Upper lobe of right lung (tissue), 1 donor: ENCODE measurements around the gene SLC10A1. TPM values are rescaled to one million over a fixed set of nuclear protein-coding genes. Genes with fewer than 3 reads are reported as not detected.

Experiments
- ATAC-seq: fragments of 200-7000 bp; cut with Tn5 transposase; one replicate; pipeline ENCODE4 v1.9.1; 2020; ENCODE audit warnings: mild to moderate bottlenecking, moderate library complexity
- DNase-seq: peaks from one replicate; pipeline ENCODE4 v3.0.0-alpha.2; 2020
- H3K27ac ChIP-seq: fragments of 200-600 bp; one replicate; pipeline ENCODE4 v1.8.0; 2022
- H3K27me3 ChIP-seq: fragments of 200-600 bp; one replicate; pipeline ENCODE4 v1.8.0; 2022; ENCODE audit warnings: mild to moderate bottlenecking
- H3K36me3 ChIP-seq: fragments of 200-600 bp; one replicate; pipeline ENCODE4 v1.8.0; 2022
- H3K4me1 ChIP-seq: fragments of 200-600 bp; one replicate; pipeline ENCODE4 v1.8.0; 2022
- H3K4me3 ChIP-seq: fragments of 200-600 bp; one replicate; pipeline ENCODE4 v1.8.0; 2022; ENCODE audit warnings: mild to moderate bottlenecking
- H3K9me3 ChIP-seq: fragments of 200-600 bp; one replicate; pipeline ENCODE4 v1.8.0; 2022
- intact Hi-C: fragments of 100-400 bp; cut with DNase I; formaldehyde crosslinking; loops from one replicate; pipeline ENCODE4 v1.11.0; 2022
- total RNA-seq: library from RNA; stranded (reverse); fragmentation: NEBNext Ultra II Directional; extraction: Animal tissue kit (Norgen Biotek cat#: 25700); gene quantifications from one replicate; pipeline ENCODE4 v1.2.1, GENCODE V29; 2021
- TF ChIP-seq, protein P1 (sequence below): fragments of 200-600 bp; IDR thresholded peaks from one replicate; pipeline ENCODE4 v1.8.0; 2022; ENCODE audit warnings: antibody characterized with exemption
- donor health status: DM: no; HTN: yes; CAD: no; lungs with severe emphysema.

The SLC10A1 gene
- total RNA-seq, 1 donor from 2014 or later, result not detected

DNA sequence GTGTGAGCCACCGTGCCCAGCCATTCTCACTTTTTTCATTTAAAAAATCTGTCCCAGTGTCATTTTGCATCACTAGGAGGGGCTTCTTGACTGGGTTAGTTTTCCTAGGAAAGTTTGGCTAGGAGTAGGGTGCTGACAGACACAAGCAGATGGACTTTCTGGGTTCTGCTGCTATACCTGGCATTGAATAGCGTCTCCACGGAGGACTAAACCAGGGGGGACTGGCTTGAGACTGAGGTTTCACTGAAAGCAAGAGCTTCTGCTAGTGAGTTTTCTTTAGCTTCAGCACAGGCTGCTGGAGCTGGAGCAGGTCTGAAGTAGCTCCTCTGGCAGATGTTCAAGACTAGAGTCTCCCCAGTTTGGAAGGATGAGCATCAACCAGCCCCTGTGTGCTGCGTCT, 1.4 kb downstream of the SLC10A1 start:
- ATAC-seq (no peak), DNase-seq (no peak)
- peaks cover 9% of the 10 kb centered on the region for H3K4me1 ChIP-seq
- H3K36me3 ChIP-seq, result no peaks in the 10 kb centered on the region
- H3K4me3 ChIP-seq, result no peak overlapping the region
- TF ChIP-seq, protein P1, sequence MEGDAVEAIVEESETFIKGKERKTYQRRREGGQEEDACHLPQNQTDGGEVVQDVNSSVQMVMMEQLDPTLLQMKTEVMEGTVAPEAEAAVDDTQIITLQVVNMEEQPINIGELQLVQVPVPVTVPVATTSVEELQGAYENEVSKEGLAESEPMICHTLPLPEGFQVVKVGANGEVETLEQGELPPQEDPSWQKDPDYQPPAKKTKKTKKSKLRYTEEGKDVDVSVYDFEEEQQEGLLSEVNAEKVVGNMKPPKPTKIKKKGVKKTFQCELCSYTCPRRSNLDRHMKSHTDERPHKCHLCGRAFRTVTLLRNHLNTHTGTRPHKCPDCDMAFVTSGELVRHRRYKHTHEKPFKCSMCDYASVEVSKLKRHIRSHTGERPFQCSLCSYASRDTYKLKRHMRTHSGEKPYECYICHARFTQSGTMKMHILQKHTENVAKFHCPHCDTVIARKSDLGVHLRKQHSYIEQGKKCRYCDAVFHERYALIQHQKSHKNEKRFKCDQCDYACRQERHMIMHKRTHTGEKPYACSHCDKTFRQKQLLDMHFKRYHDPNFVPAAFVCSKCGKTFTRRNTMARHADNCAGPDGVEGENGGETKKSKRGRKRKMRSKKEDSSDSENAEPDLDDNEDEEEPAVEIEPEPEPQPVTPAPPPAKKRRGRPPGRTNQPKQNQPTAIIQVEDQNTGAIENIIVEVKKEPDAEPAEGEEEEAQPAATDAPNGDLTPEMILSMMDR, result no peak
- H3K27me3 ChIP-seq, result no peaks in the 10 kb centered on the region
- intact Hi-C loops, result no loop called here
- no peak overlapping the region for H3K27ac ChIP-seq
- H3K9me3 ChIP-seq, result no peaks in the 10 kb centered on the region

DNA sequence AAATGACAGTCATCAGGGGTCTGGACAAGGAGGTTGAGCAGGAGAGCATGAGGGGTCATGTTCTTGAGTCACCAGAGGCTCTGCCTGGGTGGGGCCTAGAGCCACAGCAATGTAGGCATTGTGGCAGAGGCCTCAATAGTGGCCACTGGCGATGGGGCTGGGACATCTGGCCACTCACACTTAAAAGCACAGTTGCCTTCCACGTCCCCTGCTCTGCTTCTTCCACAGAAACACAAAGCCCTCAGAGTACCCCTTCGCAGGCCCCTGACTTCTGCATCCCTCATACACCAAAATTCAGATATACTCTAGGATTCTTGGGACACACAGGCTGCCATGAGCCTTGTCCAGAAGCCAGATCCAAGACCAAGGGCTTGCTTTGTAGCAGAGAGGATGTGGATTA, 2.2 kb downstream of the SLC10A1 start:
- Histone ChIP-seq H3K36me3 (no peaks in the 10 kb centered on the region), H3K9me3 (no peaks in the 10 kb centered on the region), H3K27ac (no peak overlapping the region), H3K4me1 (peaks cover 9% of the 10 kb centered on the region), H3K27me3 (no peaks in the 10 kb centered on the region), H3K4me3 (no peak overlapping the region)
- ATAC-seq (no peak), DNase-seq (no peak)
- intact Hi-C loops, result no loop called here
- TF ChIP-seq, protein P1, result no peak

DNA sequence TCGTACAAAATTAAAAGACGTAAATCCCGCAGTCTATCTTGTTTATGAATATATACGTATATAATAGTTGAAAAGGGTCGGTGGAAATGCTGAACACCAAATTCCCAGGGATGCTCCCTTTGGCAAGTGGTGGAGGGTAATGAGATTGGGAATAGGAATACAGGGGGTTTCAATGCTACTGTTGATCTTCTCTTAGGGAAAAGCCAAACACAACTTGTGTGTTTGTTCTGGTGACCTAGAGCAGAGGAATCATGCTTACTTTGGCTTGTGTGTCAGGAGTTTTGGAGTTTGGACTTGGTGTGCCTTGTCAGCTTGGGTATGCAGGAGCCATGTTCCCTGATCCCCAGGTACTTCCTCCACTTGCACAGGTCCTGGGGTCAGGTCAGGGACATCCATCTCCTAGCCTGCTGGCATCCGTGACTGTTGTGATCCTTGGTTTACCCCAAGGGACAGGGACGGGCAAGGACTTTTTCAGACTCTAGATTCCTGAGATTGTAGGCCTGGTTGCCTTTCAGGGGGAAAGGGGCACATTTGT, 4.1 kb downstream of the SLC10A1 start:
- peaks cover 8% of the 10 kb centered on the region for H3K4me1 ChIP-seq
- no peak overlapping the region for H3K4me3 ChIP-seq
- no peak overlapping the region for H3K27ac ChIP-seq
- no peak for ATAC-seq
- intact Hi-C loops, result no loop called here
- no peaks in the 10 kb centered on the region for H3K27me3 ChIP-seq
- no peak for DNase-seq
- TF ChIP-seq, protein P1, result no peak
- H3K36me3 ChIP-seq, result no peaks in the 10 kb centered on the region
- no peaks in the 10 kb centered on the region for H3K9me3 ChIP-seq

DNA sequence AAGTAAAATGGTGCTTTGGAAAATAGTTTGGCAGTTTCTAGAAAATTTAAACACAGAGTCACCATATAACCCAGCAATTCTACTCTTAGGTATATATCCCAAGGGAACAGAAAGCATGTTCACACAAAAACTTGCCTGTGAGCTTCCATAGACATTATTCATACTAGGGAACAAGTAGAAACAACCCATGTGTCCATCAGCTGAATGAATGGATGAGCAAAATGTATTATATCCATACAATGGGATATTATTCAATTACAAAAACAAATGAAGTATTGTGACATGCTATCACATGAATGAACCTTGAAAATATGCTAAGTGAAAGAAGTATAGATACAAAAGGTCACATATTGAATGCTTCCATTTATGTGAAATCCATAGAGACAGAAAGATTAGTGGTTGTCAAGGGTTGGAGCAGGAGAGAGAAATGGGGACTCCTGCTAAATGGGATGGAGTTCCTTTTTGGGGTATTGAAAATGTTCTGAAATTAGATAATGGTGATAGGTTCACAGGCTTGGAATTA, 7.9 kb downstream of the SLC10A1 start:
- intact Hi-C loops, result no loop called here
- no peak for ATAC-seq
- H3K4me3 ChIP-seq, result no peak overlapping the region

DNA sequence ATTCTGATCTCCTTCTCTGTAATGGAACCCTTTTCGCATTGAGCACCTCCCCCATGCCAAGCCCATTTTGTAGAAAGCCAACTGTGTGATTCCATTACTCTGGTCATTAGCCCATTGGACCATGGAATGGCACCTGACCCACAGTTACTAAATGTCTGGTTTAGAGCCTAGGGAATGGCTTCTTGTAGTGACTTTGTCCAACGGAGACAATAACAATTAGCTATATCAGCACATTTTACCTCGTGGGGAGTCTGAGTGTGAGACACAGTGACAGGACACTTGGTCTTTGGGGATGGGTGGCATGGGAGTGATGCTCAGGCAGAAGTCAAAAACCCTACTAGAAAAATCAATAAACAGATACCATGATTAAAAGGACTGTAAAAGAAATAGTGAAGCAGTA, 10.4 kb downstream of the SLC10A1 start:
- Histone ChIP-seq H3K36me3 (peaks cover 5% of the 10 kb centered on the region), H3K9me3 (no peaks in the 10 kb centered on the region), H3K27ac (no peak overlapping the region), H3K4me1 (no peaks in the 10 kb centered on the region), H3K27me3 (no peaks in the 10 kb centered on the region), H3K4me3 (no peak overlapping the region)
- no peak for DNase-seq
- no peak for ATAC-seq
- intact Hi-C loops, result no loop called here
- TF ChIP-seq, protein P1, result no peak

More for the DNA sequence above, 7.9 kb downstream of the SLC10A1 start:
- Histone ChIP-seq H3K36me3 (peaks cover 5% of the 10 kb centered on the region), H3K27ac (no peak overlapping the region), H3K9me3 (no peaks in the 10 kb centered on the region), H3K4me1 (no peaks in the 10 kb centered on the region), H3K27me3 (no peaks in the 10 kb centered on the region)
- TF ChIP-seq, protein P1, result no peak
- DNase-seq, result no peak

DNA sequence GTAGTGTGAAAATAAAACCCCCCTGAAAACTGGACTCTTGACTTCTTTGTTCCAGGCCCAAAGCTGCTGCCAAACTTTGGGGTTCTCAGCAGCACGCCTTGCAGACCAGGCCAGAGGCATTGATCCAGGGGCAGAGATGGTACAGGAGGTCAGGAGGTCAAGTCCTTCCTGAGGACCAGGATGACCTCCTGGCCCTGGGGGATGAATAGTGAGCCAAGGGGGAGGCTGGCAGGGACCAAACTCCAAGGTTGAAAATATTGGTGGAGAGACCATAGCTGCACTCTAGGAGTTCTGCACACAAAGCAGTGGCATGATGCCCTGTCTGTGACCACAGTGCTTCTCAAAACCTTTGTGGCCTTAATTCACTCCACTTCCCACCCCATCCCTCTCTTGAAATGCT, 12.1 kb downstream of the SLC10A1 start:
- Histone ChIP-seq H3K9me3 (no peaks in the 10 kb centered on the region), H3K27ac (no peak overlapping the region), H3K27me3 (no peaks in the 10 kb centered on the region), H3K36me3 (peaks cover 22% of the 10 kb centered on the region), H3K4me1 (no peaks in the 10 kb centered on the region), H3K4me3 (no peak overlapping the region)
- no peak for ATAC-seq
- TF ChIP-seq, protein P1, result no peak
- intact Hi-C loops, result no loop called here
- no peak for DNase-seq
